ENCODE measurements around the gene TMEM97. TPM values are rescaled to one million over a fixed set of nuclear protein-coding genes. Genes with fewer than 3 reads are reported as not detected.
A peak's percentile ranks its signal among the peaks of the same experiment; 100 is the strongest.

TMEM97 gene
- total and polyA plus RNA-seq, 2 experiments from 2014 or later, result 63.6 to 66.9 TPM

DNA sequence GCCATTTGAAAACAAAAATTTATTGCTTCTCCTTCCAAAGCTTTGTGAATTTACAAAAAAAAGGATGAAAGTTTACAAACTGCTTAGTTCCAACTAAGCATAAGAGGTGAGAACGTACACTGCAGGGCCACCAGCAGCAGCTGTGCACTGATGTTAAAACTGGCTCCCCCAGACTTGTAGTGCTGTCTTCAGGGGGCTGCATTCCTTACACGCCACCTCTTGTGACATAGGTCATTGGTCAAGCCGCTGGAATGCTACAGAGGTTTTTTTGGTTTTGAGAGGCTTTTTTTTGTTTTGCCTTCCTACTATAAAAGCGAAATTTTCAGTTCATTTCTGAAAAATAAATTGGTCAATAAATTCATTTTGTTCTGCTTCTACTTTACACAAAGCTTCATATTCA, 9.3 kb downstream of the TMEM97 start:
- H3K27ac ChIP-seq, result no peak overlapping the region
- peaks cover 7% of the 10 kb centered on the region for H3K4me1 ChIP-seq (ENCODE audit: insufficient read depth)

DNA sequence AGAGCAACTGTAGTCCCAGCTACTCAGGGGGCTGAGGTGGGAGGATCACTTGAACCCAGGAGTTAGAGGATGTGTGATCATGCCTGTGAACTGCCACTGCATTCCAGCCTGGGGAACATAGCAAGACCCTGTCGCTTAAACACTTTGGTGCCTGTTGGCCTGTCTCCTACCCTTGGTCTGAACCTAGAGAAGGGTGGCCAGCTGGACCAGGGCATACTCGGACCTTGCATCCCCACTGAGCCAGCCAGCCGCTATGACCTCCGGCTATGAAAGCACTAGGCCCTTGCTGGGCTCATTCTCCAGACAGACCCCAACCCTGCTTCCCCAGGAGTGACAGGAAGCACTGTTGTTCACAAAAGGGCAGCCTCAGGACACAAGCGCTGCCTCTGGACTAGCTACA, 11.7 kb downstream of the TMEM97 start:
- no peak for TF ChIP-seq EZH2 (IDR thresholded peaks at IDR 0.05; ENCODE audit: borderline replicate concordance)
- TF ChIP-seq, protein P1, sequence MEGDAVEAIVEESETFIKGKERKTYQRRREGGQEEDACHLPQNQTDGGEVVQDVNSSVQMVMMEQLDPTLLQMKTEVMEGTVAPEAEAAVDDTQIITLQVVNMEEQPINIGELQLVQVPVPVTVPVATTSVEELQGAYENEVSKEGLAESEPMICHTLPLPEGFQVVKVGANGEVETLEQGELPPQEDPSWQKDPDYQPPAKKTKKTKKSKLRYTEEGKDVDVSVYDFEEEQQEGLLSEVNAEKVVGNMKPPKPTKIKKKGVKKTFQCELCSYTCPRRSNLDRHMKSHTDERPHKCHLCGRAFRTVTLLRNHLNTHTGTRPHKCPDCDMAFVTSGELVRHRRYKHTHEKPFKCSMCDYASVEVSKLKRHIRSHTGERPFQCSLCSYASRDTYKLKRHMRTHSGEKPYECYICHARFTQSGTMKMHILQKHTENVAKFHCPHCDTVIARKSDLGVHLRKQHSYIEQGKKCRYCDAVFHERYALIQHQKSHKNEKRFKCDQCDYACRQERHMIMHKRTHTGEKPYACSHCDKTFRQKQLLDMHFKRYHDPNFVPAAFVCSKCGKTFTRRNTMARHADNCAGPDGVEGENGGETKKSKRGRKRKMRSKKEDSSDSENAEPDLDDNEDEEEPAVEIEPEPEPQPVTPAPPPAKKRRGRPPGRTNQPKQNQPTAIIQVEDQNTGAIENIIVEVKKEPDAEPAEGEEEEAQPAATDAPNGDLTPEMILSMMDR (IDR thresholded peaks at IDR 0.05; ENCODE audit: poor library complexity), result no peak
- TF ChIP-seq EZH2phosphoT487 (IDR thresholded peaks at IDR 0.05; ENCODE audit: low read depth, severe bottlenecking, unreplicated experiment), result no peak
- Histone ChIP-seq H3K79me2 (peaks cover 35% of the 10 kb centered on the region), H3K4me3 (no peak overlapping the region), H3K4me1 (ENCODE audit: insufficient read depth) (peaks cover 13% of the 10 kb centered on the region), H2AFZ (no peak overlapping the region), H3K27ac (no peak overlapping the region), H3K27me3 (no peaks in the 10 kb centered on the region), H4K20me1 (ENCODE audit: insufficient read depth, poor library complexity, severe bottlenecking) (no peaks in the 10 kb centered on the region), H3K36me3 (replicated peaks; ENCODE audit: insufficient read depth, low read depth) (no peaks in the 10 kb centered on the region), H3K9me3 (ENCODE audit: low read depth) (no peaks in the 10 kb centered on the region), H3K9me2 (replicated peaks; ENCODE audit: insufficient read depth) (no peaks in the 10 kb centered on the region), H3K4me2 (no peak overlapping the region)
- WGBS (ENCODE audit: low lambda C conversion rate, missing lambda C conversion rate), result 98% methylated on average over 5 of the region's 5 CpGs
- DNase-seq (ENCODE audit: low spot score), result no peak

More for the DNA sequence above, 9.3 kb downstream of the TMEM97 start:
- Histone ChIP-seq H3K9me2 (replicated peaks; ENCODE audit: insufficient read depth) (no peaks in the 10 kb centered on the region), H4K20me1 (ENCODE audit: insufficient read depth, poor library complexity, severe bottlenecking) (no peaks in the 10 kb centered on the region), H3K4me3 (no peak overlapping the region), H3K27me3 (no peaks in the 10 kb centered on the region), H2AFZ (no peak overlapping the region), H3K9me3 (ENCODE audit: low read depth) (no peaks in the 10 kb centered on the region), H3K4me2 (no peak overlapping the region), H3K36me3 (replicated peaks; ENCODE audit: insufficient read depth, low read depth) (no peaks in the 10 kb centered on the region), H3K79me2 (peaks cover 41% of the 10 kb centered on the region)
- TF ChIP-seq EZH2phosphoT487 (IDR thresholded peaks at IDR 0.05; ENCODE audit: low read depth, severe bottlenecking, unreplicated experiment), result no peak
- TF ChIP-seq, protein P1 (IDR thresholded peaks at IDR 0.05; ENCODE audit: poor library complexity), result no peak
- no peak for TF ChIP-seq EZH2 (IDR thresholded peaks at IDR 0.05; ENCODE audit: borderline replicate concordance)
- no peak for DNase-seq (ENCODE audit: low spot score)
- WGBS (ENCODE audit: low lambda C conversion rate, missing lambda C conversion rate), result 74% methylated on average over 4 of the region's 4 CpGs

DNA sequence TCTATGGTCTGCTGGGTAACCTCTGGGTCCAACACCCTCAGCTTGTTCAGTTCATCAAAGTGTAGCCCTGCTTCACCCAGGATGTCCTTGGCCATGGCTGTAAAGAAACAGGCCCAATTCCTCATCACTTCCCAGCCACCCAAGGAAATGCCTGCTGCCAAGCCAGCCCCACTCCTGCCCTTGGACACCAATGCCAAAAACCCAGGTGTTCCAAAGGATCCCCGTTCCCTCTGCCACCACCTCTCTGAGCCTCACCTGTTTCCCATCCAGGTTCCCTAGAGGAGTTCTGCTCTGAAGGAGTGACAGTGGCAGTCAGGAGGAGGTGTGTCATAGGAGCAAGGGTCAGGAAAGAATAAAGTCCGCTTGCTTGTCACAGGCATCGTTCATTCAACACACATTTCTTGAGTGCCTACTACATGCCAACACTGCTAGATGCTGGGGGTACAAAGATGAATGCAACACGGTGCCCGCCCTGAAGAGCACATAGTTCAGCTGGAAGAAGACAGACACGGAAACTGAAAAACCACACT, 13.0 kb downstream of the TMEM97 start:
- no peak overlapping the region for H3K4me3 ChIP-seq
- H3K36me3 ChIP-seq (replicated peaks; ENCODE audit: insufficient read depth, low read depth), result no peaks in the 10 kb centered on the region
- H3K79me2 ChIP-seq, result peaks cover 37% of the 10 kb centered on the region
- 92% methylated on average over 6 of the region's 6 CpGs for WGBS (ENCODE audit: low lambda C conversion rate, missing lambda C conversion rate)
- TF ChIP-seq, protein P1 (IDR thresholded peaks at IDR 0.05; ENCODE audit: poor library complexity), result no peak
- TF ChIP-seq EZH2phosphoT487 (IDR thresholded peaks at IDR 0.05; ENCODE audit: low read depth, severe bottlenecking, unreplicated experiment) (no peak), EZH2 (IDR thresholded peaks at IDR 0.05; ENCODE audit: borderline replicate concordance) (no peak)
- peak overlapping the region; percentile 44 for H3K27ac ChIP-seq
- no peaks in the 10 kb centered on the region for H4K20me1 ChIP-seq (ENCODE audit: insufficient read depth, poor library complexity, severe bottlenecking)
- H3K27me3 ChIP-seq, result no peaks in the 10 kb centered on the region
- no peaks in the 10 kb centered on the region for H3K9me2 ChIP-seq (replicated peaks; ENCODE audit: insufficient read depth)
- H3K4me2 ChIP-seq, result no peak overlapping the region
- no peaks in the 10 kb centered on the region for H3K9me3 ChIP-seq (ENCODE audit: low read depth)
- peaks cover 18% of the 10 kb centered on the region for H3K4me1 ChIP-seq (ENCODE audit: insufficient read depth)
- no peak overlapping the region for H2AFZ ChIP-seq
- DNase-seq (ENCODE audit: low spot score), result no peak

Data from hepatocyte (in vitro differentiated cells).